Loucy (cell line): ENCODE data around the gene TUBA4B.

Experiments
- EZH2phosphoT487 ChIP-seq: fragments of 200-600 bp; IDR thresholded peaks from 2 replicates; pipeline ENCODE4 v1.6.1; 2018; ENCODE audit warnings: antibody characterized with exemption, mild to moderate bottlenecking, moderate library complexity, borderline replicate concordance
- TF ChIP-seq, protein P1 (sequence below): fragments of 200-600 bp; sonication (generic); conservative IDR thresholded peaks from 2 replicates; pipeline ENCODE4 v1.5.1; 2014; ENCODE audit warnings: mild to moderate bottlenecking, antibody characterized with exemption, low read length

DNA sequence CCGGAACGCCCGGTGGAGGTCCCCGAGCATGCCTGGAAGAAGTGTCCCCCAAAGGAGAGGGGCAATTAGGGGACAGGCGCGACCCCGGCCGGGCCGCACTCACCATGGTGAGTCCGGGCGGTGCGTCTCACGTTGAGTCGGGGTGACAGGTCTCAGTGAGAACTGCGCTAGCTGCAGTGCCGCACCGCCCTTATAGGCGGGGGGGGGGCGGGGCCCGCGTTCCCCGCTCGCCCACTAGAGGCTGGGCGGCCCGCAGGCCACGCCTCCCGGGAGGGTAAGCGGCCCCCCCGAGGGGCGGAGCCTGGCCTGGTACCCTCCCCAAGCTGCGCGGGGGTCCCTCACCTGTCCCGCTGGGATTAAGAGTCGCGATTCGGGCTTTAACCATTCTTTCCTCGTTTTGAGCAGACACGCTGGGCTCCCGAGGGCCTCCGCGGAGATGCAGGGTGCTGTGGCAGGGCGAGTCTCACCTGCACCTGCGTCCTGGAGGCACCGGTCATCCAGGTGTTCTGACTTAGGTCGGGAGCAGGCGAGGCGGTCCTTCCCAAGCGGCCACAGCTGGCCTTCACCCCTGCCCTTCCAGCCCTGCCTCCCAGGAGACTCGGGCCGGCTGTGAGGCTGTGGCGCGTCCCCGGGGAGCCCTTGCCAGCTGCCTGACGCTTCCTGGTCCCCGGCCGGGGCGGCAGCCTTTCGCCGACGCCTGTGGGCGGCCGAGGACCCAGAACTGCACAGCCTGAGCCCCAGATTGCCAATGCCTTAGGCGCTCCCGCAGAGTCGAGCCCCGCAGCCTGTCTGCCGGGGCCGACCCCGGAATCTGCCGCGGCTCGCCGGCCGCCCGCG, 928 bp downstream of the TUBA4B start, which contains the start of gene TUBA4A:
- TF ChIP-seq, protein P1, sequence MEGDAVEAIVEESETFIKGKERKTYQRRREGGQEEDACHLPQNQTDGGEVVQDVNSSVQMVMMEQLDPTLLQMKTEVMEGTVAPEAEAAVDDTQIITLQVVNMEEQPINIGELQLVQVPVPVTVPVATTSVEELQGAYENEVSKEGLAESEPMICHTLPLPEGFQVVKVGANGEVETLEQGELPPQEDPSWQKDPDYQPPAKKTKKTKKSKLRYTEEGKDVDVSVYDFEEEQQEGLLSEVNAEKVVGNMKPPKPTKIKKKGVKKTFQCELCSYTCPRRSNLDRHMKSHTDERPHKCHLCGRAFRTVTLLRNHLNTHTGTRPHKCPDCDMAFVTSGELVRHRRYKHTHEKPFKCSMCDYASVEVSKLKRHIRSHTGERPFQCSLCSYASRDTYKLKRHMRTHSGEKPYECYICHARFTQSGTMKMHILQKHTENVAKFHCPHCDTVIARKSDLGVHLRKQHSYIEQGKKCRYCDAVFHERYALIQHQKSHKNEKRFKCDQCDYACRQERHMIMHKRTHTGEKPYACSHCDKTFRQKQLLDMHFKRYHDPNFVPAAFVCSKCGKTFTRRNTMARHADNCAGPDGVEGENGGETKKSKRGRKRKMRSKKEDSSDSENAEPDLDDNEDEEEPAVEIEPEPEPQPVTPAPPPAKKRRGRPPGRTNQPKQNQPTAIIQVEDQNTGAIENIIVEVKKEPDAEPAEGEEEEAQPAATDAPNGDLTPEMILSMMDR: no peak
- TF ChIP-seq EZH2phosphoT487: no peak
